SU-DHL-6 (cell line): ENCODE results near the gene WAC.

Experiments used
- EZH2phosphoT487 ChIP-seq: fragments of 200-600 bp; sonication (generic), shearing (Covaris generic); conservative IDR thresholded peaks from 2 replicates; pipeline ENCODE4 v1.6.1; 2018; ENCODE audit warnings: mild to moderate bottlenecking, antibody characterized with exemption, low read length, moderate library complexity, mixed read lengths
- TF ChIP-seq, protein P1 (sequence below): fragments of 200-600 bp; sonication (generic); IDR thresholded peaks from one replicate; pipeline ENCODE4 v1.5.1; 2017; ENCODE audit warnings: antibody characterized with exemption, mild to moderate bottlenecking, low read length, moderate library complexity; ENCODE audit not compliant: insufficient read depth, poor library complexity, severe bottlenecking

DNA sequence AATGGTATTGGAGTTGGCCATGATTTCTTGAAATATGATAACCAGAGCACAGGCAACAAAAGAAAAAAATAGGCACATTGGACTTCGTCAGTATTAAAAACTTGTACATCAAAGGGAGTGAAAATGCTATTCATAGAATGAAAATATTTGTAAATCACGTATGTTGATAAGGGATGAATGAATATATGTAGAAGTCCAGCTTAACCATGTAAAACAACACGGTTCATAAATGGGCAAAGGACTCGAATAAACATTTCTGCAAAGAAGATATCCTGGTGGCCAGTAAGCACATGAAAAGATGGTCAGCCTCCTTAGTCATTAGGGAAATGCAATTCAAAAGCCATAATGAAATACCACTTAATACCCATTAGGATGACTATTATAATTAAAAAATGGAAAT, 68.1 kb downstream of the WAC start:
- TF ChIP-seq, protein P1, sequence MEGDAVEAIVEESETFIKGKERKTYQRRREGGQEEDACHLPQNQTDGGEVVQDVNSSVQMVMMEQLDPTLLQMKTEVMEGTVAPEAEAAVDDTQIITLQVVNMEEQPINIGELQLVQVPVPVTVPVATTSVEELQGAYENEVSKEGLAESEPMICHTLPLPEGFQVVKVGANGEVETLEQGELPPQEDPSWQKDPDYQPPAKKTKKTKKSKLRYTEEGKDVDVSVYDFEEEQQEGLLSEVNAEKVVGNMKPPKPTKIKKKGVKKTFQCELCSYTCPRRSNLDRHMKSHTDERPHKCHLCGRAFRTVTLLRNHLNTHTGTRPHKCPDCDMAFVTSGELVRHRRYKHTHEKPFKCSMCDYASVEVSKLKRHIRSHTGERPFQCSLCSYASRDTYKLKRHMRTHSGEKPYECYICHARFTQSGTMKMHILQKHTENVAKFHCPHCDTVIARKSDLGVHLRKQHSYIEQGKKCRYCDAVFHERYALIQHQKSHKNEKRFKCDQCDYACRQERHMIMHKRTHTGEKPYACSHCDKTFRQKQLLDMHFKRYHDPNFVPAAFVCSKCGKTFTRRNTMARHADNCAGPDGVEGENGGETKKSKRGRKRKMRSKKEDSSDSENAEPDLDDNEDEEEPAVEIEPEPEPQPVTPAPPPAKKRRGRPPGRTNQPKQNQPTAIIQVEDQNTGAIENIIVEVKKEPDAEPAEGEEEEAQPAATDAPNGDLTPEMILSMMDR, result no peak
- TF ChIP-seq EZH2phosphoT487, result no peak
